22Rv1 (cell line): ENCODE data around the gene SH3RF2.

Source experiments
- H3K27ac ChIP-seq: fragments of 450-650 bp; 2 replicates; pipeline ENCODE4 v1.5.1; 2017
- CTCF ChIP-seq: fragments of 450-650 bp; IDR thresholded peaks from 2 replicates; pipeline ENCODE4 v1.5.1; 2017; ENCODE audit warnings: mild to moderate bottlenecking
- ZFX ChIP-seq: fragments of 450-650 bp; IDR thresholded peaks from 2 replicates; pipeline ENCODE4 v1.6.1; 2017; ENCODE audit warnings: antibody characterized with exemption, borderline replicate concordance

The SH3RF2 gene

GRCh38 chr5:146051678-146052077, 115.3 kb downstream of the SH3RF2 start:
- TF ChIP-seq CTCF (no peak), ZFX (no peak)
- no peak overlapping the region for H3K27ac ChIP-seq

GRCh38 chr5:146052780-146053179, 116.4 kb downstream of the SH3RF2 start:
- no peak overlapping the region for H3K27ac ChIP-seq
- TF ChIP-seq CTCF (peak; percentile 35), ZFX (no peak)

- H3K27ac ChIP-seq, result no peak overlapping the region
- TF ChIP-seq CTCF (no peak), ZFX (no peak)
Observed at GRCh38 chr5:146055432-146055831, 119.1 kb downstream of the SH3RF2 start.

- TF ChIP-seq CTCF (no peak), ZFX (no peak)
- H3K27ac ChIP-seq, result no peak overlapping the region
Observed at GRCh38 chr5:146059460-146060220, 123.3 kb downstream of the SH3RF2 start.

GRCh38 chr5:146060221-146060585, 123.8 kb downstream of the SH3RF2 start:
- H3K27ac ChIP-seq, result no peak overlapping the region
- no peak for TF ChIP-seq CTCF
- TF ChIP-seq ZFX, result no peak

GRCh38 chr5:146066968-146067367, 130.6 kb downstream of the SH3RF2 start:
- TF ChIP-seq ZFX (no peak), CTCF (no peak)

GRCh38 chr5:146068206-146068605, 131.8 kb downstream of the SH3RF2 start:
- no peak overlapping the region for H3K27ac ChIP-seq
- TF ChIP-seq ZFX (no peak), CTCF (no peak)

More at GRCh38 chr5:146066968-146067367, 130.6 kb downstream of the SH3RF2 start:
- no peak overlapping the region for H3K27ac ChIP-seq
